Motor neuron (in vitro differentiated cells): Measurements from ENCODE around the gene STAT1. TPM values are rescaled to one million over a fixed set of nuclear protein-coding genes. Genes with fewer than 3 reads are reported as not detected.

Source experiments
- ATAC-seq, 8 experiments: fragments of 200-7000 bp; cut with Tn5 transposase; replicated peaks in 6 of 8; 2 replicates each; pipeline ENCODE4 v1.8.0; 2021; ENCODE audit warnings: mild to moderate bottlenecking in 8 of 8, moderate library complexity in 8 of 8
- H3K27ac ChIP-seq, 2 donors: fragments of 250-450 bp; sonication (Bioruptor Pico); 2 replicates each; pipeline ENCODE4 v1.9.0; 2021; ENCODE audit warnings: antibody characterized with exemption in 2 of 2, mild to moderate bottlenecking in 2 of 2, moderate library complexity in 1 of 2
- H3K4me1 ChIP-seq, 2 donors: fragments of 250-450 bp; sonication (Bioruptor Pico); replicated peaks in 1 of 2; 2 replicates each; pipeline ENCODE4 v1.6.1; 2021; ENCODE audit warnings: antibody characterized with exemption in 2 of 2, mild to moderate bottlenecking in 2 of 2, moderate library complexity in 1 of 2
- H3K4me3 ChIP-seq, 5 donors: fragments of 250-450 bp; sonication (Bioruptor Pico); 2 replicates each; pipeline ENCODE4 v1.9.0; 2021; ENCODE audit warnings: antibody characterized with exemption in 5 of 5, mild to moderate bottlenecking in 5 of 5, moderate library complexity in 4 of 5
- WGBS, 10 experiments: fragments of 450-650 bp; shearing (Covaris generic); methylation state at CpG; one replicate each; pipeline ENCODE4 v1.0.0; 2022; 5-methylcytosine and 5-hydroxymethylcytosine counted together
- in situ Hi-C, 9 experiments: fragments of 400-800 bp; cut with MboI; loops; one replicate each; pipeline ENCODE4 v1.15.0; 2021; ENCODE audit warnings: low sequenced_read_pairs in 9 of 9, low pct_unique_long_range_greater_than_20kb in 2 of 9; ENCODE audit not compliant: unreplicated experiment in 9 of 9
- total RNA-seq, 8 experiments: library from RNA; unstranded; fragments of 300-600 nt; gene quantifications; 2 replicates each; pipeline versions ENCODE4 v1.2.3 to v1.2.4, GENCODE V29; 2022

Gene STAT1
- total RNA-seq, 8 experiments from 2014 or later, result 14.8 to 126 (median 39.0) TPM

GRCh38 chr2:191026377-191026776 is 12.4 kb upstream of the STAT1 start:
- 0 to 100% (median 62%) methylated on average over 1 to 2 of the region's 2 CpGs for WGBS, 10 experiments
- in situ Hi-C loops, result no loop called here
- H3K4me3 ChIP-seq, result no peak overlapping the region
- no peak overlapping the region for H3K27ac ChIP-seq
- H3K4me1 ChIP-seq, result peaks cover 0 to under 1% of the 10 kb centered on the region in 2 donors
- ATAC-seq, result no peak

GRCh38 chr2:191025135-191025534 is 11.2 kb upstream of the STAT1 start:
- Histone ChIP-seq H3K4me1 (peaks cover 5 to 6% of the 10 kb centered on the region in 2 donors), H3K27ac (no peak overlapping the region), H3K4me3 (no peak overlapping the region)
- ATAC-seq, result no peak
- WGBS, 10 experiments, result 17 to 73% (median 57%) methylated on average over 1 of the region's 1 CpG; no CpG with 5 or more reads in 5 of the 10 experiments
- in situ Hi-C loops, result no loop called here

- peaks cover 5 to 8% of the 10 kb centered on the region in 2 donors for H3K4me1 ChIP-seq
- H3K27ac ChIP-seq, result no peak overlapping the region
- 80 to 100% (median 92%) methylated on average over 2 to 7 of the region's 7 CpGs; no CpG with 5 or more reads in 1 of the 10 experiments for WGBS, 10 experiments
- in situ Hi-C loops, result no loop called here
- H3K4me3 ChIP-seq, result no peak overlapping the region
- no peak for ATAC-seq
These were observed 9.3 kb upstream of the STAT1 start for GRCh38 chr2:191023235-191023679.

- ATAC-seq, result peak in 3 of 8 experiments; percentile 17 to 43 (median 38)
- in situ Hi-C loops, result no loop called here
- peak overlapping the region; percentile 62 to 73 for H3K27ac ChIP-seq
- peaks cover 5 to 8% of the 10 kb centered on the region in 2 donors for H3K4me1 ChIP-seq
- H3K4me3 ChIP-seq, result peak overlapping the region; percentile 50 to 65 (median 59)
- 0 to 65% (median 25%) methylated on average over 1 to 10 of the region's 14 CpGs for WGBS, 10 experiments
These were observed 6.9 kb upstream of the STAT1 start for GRCh38 chr2:191020742-191021381.

GRCh38 chr2:191020221-191020741 is 6.3 kb upstream of the STAT1 start:
- peak overlapping the region; percentile 62 to 73 for H3K27ac ChIP-seq
- 0 to 7% (median 0%) methylated on average over 1 to 32 of the region's 59 CpGs; no CpG with 5 or more reads in 2 of the 10 experiments for WGBS, 10 experiments

GRCh38 chr2:191019376-191019775 is 5.4 kb upstream of the STAT1 start:
- Histone ChIP-seq H3K4me1 (peaks cover 5 to 11% of the 10 kb centered on the region in 2 donors), H3K27ac (no peak overlapping the region), H3K4me3 (no peak overlapping the region)
- ATAC-seq, result peak in 1 of 8 experiments; percentile 6
- 0 to 100% (median 86%) methylated on average over 2 to 3 of the region's 3 CpGs for WGBS, 10 experiments
- in situ Hi-C loops, result no loop called here

More at GRCh38 chr2:191020221-191020741, 6.3 kb upstream of the STAT1 start:
- peak overlapping the region; percentile 50 to 65 (median 59) for H3K4me3 ChIP-seq
- in situ Hi-C loops, result no loop called here
- peak; percentile 88 to 98 (median 98) for ATAC-seq
- peaks cover 5 to 8% of the 10 kb centered on the region in 2 donors for H3K4me1 ChIP-seq

GRCh38 chr2:191018643-191019119 is 4.7 kb upstream of the STAT1 start:
- Histone ChIP-seq H3K27ac (no peak overlapping the region), H3K4me3 (no peak overlapping the region), H3K4me1 (peaks cover 5 to 11% of the 10 kb centered on the region in 2 donors)
- ATAC-seq, result no peak
- in situ Hi-C loops, result no loop called here
- 80 to 100% (median 91%) methylated on average over 1 to 3 of the region's 3 CpGs; no CpG with 5 or more reads in 2 of the 10 experiments for WGBS, 10 experiments

- in situ Hi-C loops, result no loop called here
- Histone ChIP-seq H3K4me1 (peaks cover 5 to 13% of the 10 kb centered on the region in 2 donors), H3K4me3 (no peak overlapping the region), H3K27ac (no peak overlapping the region)
- 60 to 100% (median 77%) methylated on average over 1 of the region's 1 CpG; no CpG with 5 or more reads in 4 of the 10 experiments for WGBS, 10 experiments
- no peak for ATAC-seq
These were observed 4.1 kb upstream of the STAT1 start for GRCh38 chr2:191018048-191018447.

- WGBS, 10 experiments, result 60 to 100% (median 83%) methylated on average over 1 to 8 of the region's 8 CpGs
- no peak for ATAC-seq
- Histone ChIP-seq H3K27ac (no peak overlapping the region), H3K4me3 (no peak overlapping the region), H3K4me1 (peaks cover 4 to 11% of the 10 kb centered on the region in 2 donors)
- in situ Hi-C loops, result no loop called here
These were observed 1.9 kb upstream of the STAT1 start for GRCh38 chr2:191015831-191016230.

GRCh38 chr2:191015239-191015638 is 1.3 kb upstream of the STAT1 start:
- Histone ChIP-seq H3K4me1 (peaks cover 4 to 11% of the 10 kb centered on the region in 2 donors), H3K4me3 (no peak overlapping the region), H3K27ac (no peak overlapping the region)
- in situ Hi-C loops, result no loop called here
- no peak for ATAC-seq
- 83 to 100% (median 93%) methylated on average over 1 to 2 of the region's 2 CpGs; no CpG with 5 or more reads in 1 of the 10 experiments for WGBS, 10 experiments

GRCh38 chr2:191014653-191015020 is 666 bp upstream of the STAT1 start:
- Histone ChIP-seq H3K4me1 (peaks cover 4 to 10% of the 10 kb centered on the region in 2 donors), H3K4me3 (peak overlapping the region; percentile 85 to 97 (median 91)), H3K27ac (peak overlapping the region; percentile 65 to 74)
- WGBS, 10 experiments, result 0 to 100% (median 59%) methylated on average over 1 to 4 of the region's 4 CpGs; no CpG with 5 or more reads in 4 of the 10 experiments
- ATAC-seq, result no peak
- in situ Hi-C loops, result no loop called here

GRCh38 chr2:191013682-191013931 is 364 bp downstream of the STAT1 start:
- WGBS, 10 experiments, result 0 to 4% (median 0%) methylated on average over 1 to 11 of the region's 14 CpGs; no CpG with 5 or more reads in 3 of the 10 experiments
- in situ Hi-C loops, result no loop called here
- Histone ChIP-seq H3K27ac (peak overlapping the region in 1 of 2 donors; percentile 69), H3K4me1 (peaks cover 4 to 9% of the 10 kb centered on the region in 2 donors), H3K4me3 (peak overlapping the region; percentile 85 to 97 (median 91))
- no peak for ATAC-seq

- in situ Hi-C loops, result no loop called here
- WGBS, 10 experiments, result 0 to 80% (median 33%) methylated on average over 1 to 13 of the region's 14 CpGs; no CpG with 5 or more reads in 1 of the 10 experiments
- H3K27ac ChIP-seq, result no peak overlapping the region
- peaks cover 4 to 9% of the 10 kb centered on the region in 2 donors for H3K4me1 ChIP-seq
- peak in 3 of 8 experiments; percentile 0 to 3 (median 3) for ATAC-seq
- peak overlapping the region; percentile 85 to 97 (median 91) for H3K4me3 ChIP-seq
These were observed 908 bp downstream of the STAT1 start for GRCh38 chr2:191012845-191013681.
